ENCODE data around the gene SMAP2.
"Not testable (repeated sequence)": the region's sequence is repeated elsewhere in the genome, so short reads cannot be mapped to it uniquely, and the experiment has no call there.

The SMAP2 gene

DNA sequence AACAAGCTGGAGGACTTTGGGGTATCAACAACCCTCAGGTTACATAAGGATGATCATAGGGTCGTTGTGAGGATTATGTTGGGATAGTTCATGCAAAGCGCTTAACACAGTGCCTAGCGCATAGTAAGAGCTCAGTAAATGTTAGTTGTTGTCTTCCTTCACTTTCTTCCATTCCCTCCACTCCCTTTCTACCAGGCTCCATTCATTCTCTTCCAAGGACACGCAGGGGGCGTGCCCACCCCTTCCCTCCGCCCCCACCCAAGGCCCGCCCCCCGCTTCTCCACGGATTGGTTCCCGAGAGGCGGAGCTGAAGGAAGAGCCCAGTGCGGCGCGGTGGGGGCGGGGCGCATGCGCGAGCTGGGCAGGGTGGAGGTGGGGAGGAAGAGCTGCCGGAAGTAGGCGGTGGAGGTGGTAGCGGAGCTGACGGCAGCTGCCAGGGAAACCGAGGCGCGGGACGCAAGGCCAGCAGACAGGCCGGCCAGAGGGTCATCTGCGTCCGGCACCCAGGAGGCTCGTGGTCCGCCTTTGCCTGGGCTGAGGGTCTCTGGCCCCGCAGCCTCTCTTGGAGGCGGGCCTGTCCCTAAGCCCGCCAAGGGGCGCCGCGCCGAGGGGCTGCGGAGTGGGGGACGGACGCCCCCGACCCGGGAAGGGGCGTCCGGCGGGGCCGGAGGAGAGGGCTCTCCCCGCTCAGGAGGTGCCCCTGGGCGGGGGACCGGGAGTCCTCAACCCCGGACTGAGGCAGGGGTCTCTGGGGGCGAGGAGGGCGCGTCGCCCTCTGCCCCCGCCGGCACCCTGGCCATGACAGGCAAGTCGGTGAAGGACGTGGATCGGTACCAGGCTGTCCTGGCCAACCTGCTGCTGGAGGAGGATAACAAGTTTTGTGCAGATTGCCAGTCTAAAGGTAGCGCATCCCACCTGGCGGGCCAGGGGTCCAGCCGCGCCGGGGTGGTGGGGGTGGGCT is at the start of gene SMAP2:
TSS of gene SMAP2 (plus strand) at position 405 of the 961 bp plus-strand sequence. CDS start at position 799, 394 bp downstream.
- peak within 1 kb of the TSS; percentile 83 for H3K4me3 ChIP-seq (ENCODE audit: low read length)
- TF ChIP-seq, protein P1, sequence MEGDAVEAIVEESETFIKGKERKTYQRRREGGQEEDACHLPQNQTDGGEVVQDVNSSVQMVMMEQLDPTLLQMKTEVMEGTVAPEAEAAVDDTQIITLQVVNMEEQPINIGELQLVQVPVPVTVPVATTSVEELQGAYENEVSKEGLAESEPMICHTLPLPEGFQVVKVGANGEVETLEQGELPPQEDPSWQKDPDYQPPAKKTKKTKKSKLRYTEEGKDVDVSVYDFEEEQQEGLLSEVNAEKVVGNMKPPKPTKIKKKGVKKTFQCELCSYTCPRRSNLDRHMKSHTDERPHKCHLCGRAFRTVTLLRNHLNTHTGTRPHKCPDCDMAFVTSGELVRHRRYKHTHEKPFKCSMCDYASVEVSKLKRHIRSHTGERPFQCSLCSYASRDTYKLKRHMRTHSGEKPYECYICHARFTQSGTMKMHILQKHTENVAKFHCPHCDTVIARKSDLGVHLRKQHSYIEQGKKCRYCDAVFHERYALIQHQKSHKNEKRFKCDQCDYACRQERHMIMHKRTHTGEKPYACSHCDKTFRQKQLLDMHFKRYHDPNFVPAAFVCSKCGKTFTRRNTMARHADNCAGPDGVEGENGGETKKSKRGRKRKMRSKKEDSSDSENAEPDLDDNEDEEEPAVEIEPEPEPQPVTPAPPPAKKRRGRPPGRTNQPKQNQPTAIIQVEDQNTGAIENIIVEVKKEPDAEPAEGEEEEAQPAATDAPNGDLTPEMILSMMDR (conservative IDR thresholded peaks at IDR 0.05; ENCODE audit: low read depth, low read length): no peak
- peak; percentile 72 for DNase-seq (ENCODE audit: low read depth)

DNA sequence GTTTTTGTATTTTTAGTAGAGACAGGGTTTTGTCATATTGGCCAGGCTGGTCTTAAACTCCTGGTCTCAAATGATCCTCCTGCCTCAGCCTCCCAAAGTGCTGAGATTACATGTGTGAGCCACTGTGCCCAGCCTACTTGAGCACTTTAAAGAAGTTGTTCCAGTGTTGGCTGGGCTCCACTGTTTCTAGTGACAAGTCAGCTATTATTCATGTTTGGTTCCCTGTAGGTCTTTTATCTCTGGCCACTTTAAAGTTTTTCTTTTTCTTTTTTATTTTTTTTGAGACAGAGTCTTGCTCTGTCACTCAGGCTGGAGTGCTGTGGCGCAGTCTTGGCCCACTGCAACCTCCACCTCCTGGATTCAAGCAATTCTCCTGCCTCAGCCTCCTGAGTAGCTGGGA is 42.1 kb upstream of the SMAP2 start:
- DNase-seq (ENCODE audit: low read depth); H3K4me3 ChIP-seq (ENCODE audit: low read length): not testable (repeated sequence)

DNA sequence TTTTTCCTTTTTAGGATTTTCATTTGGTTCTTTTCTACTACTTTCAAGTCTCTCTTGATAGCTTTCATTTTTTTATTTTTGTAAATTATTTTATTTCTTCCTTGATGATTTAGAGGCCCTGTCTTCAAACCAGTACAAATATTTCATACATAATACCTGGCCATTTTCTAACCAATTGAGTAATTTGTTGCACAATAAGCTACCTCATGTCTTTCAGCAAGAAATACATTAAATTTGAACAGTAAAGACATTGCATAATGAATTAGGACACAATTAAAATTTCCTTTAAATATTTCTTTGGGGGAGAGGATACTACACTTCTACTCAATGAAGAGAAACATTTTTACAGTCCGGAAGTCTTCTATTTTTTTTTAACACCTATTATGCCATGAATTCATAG is 40.8 kb upstream of the SMAP2 start:
- DNase-seq (ENCODE audit: low read depth): no peak
- TF ChIP-seq, protein P1 (conservative IDR thresholded peaks at IDR 0.05; ENCODE audit: low read depth, low read length): no peak
- H3K4me3 ChIP-seq (ENCODE audit: low read length): no peak overlapping the region

DNA sequence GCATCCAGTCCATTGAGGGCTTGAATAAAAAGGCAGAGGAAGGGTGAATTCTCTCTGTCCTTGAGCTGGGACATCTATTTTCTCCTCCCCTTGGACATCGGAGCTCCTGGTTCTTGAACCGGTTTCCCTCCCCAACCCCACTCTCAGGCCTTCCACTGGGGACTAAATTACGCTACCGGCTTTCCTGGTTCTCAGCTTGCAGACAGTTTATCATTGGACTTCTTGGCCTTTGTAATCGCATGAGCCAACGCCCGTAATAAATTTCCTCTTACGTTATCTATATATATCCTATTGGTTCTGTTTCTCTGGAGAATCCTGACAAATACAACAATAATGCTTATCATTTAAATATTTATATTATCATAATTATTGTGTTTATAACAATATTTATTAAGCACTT is 36.1 kb upstream of the SMAP2 start:
- no peak overlapping the region for H3K4me3 ChIP-seq (ENCODE audit: low read length)
- no peak for DNase-seq (ENCODE audit: low read depth)
- TF ChIP-seq, protein P1 (conservative IDR thresholded peaks at IDR 0.05; ENCODE audit: low read depth, low read length): no peak

DNA sequence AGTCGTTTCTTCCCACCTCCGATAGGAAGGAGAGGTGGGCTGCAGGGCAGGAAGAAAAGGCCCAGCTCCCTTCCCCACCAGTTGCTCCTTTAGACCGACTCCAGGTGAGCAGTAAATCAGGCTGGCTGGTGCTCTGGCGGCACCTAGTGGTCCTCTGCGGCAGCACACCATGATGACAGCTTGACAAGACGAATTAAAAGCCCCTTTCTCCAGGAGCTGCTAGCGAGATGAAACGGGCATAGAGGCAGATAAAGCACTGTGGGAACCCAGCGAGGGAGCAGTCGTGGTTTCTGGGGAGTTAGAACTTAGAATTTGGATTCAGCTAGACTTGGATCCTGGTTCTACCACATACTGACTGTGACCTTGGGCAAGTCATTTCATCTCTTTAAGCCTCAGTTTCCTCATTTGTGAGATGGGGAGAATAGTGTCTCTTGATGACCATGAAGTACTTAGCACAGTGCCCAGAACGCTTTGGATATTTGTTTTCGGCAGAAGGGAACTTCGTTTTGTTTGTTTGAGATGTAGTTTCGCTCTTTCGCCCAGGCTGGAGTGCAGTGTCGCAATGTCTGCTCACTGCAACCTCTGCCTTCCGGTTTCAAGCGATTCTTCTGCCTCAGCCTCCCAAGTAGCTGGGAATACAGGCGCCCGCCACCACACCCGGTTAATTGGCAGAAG is 34.6 kb upstream of the SMAP2 start:
- TF ChIP-seq, protein P1 (conservative IDR thresholded peaks at IDR 0.05; ENCODE audit: low read depth, low read length): peak; percentile 99
- peak; percentile 32 for DNase-seq (ENCODE audit: low read depth)
- H3K4me3 ChIP-seq (ENCODE audit: low read length): no peak overlapping the region

DNA sequence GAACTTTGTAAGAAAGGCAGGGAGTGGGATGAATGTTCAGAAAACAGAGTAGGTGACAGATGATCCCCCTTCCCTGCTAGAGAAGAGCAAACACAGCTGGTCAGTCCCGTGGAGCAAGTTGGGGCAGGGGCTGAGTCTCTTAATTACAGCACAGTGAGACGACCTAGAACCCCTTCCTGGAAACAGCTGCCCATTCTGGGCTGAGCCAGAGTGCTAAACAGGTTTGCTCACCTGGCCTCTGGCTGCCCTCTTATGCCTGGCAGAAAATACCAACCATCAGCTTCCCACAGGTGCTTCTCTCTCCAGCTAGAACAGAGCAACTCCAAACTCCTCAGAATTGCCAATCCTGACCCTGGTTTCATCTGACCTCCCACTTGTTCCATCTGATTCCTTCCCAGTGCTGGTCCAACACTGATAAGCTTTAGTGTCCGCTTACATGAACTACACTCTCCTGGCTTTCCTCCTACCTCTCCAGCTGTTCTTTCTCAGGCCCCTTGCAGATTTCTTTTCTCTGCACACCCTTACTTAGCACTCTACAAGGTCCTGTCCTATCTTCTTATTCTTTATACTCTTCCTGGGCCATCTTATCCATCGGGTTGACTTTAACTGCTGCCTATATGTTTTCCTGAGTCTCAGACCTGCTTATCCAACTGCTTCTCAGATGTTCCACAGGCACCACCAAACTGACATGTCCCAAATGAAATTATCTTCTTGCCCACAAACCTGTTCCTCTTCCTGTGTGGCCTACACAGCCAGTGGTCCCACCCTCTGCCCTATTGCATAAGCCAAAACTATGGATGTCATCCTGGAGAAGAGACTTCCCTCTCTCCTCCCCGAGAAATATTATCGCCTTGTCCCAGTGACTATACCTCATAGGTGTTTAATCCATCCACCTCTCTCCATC is 33.9 kb upstream of the SMAP2 start:
- DNase-seq (ENCODE audit: low read depth): no peak
- no peak overlapping the region for H3K4me3 ChIP-seq (ENCODE audit: low read length)
- TF ChIP-seq, protein P1 (conservative IDR thresholded peaks at IDR 0.05; ENCODE audit: low read depth, low read length): no peak
